ENCODE measurements around the gene ANKS1B. TPM values are rescaled to one million over a fixed set of nuclear protein-coding genes. Genes with fewer than 3 reads are reported as not detected.

ANKS1B gene
- total RNA-seq, 1 donor: 47.0 TPM

DNA sequence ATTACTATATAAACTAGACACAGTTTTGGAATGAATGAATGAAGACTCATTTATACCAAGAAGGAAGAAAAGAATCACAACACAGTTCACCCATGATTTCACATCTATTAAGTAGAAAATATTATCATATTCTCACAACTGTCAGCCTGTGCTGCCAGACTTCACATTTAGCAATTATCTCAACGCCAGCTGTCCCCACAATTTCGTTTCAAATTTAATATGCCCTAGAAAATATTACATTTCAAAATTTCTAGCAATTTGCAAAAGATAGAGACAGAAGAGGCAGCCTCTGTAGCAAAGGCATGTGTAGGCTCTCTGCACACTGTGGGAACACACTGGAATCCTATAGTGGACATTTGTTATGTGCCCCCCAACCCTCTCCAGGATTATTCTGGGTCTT lies 83.6 kb downstream of the ANKS1B start:
- TF ChIP-seq, protein P1, sequence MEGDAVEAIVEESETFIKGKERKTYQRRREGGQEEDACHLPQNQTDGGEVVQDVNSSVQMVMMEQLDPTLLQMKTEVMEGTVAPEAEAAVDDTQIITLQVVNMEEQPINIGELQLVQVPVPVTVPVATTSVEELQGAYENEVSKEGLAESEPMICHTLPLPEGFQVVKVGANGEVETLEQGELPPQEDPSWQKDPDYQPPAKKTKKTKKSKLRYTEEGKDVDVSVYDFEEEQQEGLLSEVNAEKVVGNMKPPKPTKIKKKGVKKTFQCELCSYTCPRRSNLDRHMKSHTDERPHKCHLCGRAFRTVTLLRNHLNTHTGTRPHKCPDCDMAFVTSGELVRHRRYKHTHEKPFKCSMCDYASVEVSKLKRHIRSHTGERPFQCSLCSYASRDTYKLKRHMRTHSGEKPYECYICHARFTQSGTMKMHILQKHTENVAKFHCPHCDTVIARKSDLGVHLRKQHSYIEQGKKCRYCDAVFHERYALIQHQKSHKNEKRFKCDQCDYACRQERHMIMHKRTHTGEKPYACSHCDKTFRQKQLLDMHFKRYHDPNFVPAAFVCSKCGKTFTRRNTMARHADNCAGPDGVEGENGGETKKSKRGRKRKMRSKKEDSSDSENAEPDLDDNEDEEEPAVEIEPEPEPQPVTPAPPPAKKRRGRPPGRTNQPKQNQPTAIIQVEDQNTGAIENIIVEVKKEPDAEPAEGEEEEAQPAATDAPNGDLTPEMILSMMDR (IDR thresholded peaks at IDR 0.05; ENCODE audit: insufficient read depth, low read length): no peak
- no peak for DNase-seq (ENCODE audit: low read depth)

DNA sequence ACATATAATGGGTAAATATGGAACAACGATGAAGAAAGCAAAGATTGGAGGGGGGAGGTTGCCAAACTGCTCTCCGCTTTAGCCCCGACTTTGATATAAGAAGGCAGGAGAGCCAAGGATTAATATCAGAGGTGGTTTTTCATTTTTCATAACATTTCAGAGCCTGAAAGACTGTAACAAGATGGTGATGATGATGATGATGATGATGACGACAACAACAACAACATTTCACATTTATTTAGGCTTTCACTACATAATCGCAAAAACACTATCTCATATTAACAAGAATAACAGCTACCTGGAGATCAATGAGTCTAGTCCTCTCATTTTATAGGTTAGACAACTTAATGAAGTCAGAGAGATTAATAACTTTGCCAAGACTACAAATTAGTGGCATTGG lies 86.1 kb downstream of the ANKS1B start:
- no peak for DNase-seq (ENCODE audit: low read depth)

More for the DNA sequence above, 83.6 kb downstream of the ANKS1B start:
- no peak overlapping the region for H3K4me3 ChIP-seq (ENCODE audit: low read depth, low read length)

DNA sequence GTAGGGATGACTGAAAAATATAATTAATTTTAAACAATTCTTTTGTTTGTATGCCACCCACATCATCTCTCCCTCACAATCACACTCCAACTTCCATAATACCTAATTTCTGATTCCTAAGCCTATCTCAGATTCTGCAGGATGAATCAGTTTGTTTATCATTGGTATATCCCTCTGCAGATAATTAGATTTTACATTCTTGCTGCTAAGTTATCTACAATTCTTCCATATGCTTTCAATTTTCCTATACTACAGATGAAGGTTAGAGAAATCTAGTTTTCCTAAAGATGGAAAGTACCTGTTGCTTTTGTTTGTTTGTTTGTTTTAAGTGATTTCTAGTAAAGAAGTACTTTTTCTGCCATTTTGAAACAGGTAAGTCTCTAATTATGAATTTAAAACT lies 105.3 kb downstream of the ANKS1B start:
- no peak for DNase-seq (ENCODE audit: low read depth)
- TF ChIP-seq, protein P1 (IDR thresholded peaks at IDR 0.05; ENCODE audit: insufficient read depth, low read length): no peak
- no peak overlapping the region for H3K4me3 ChIP-seq (ENCODE audit: low read depth, low read length)

More for the DNA sequence above, 86.1 kb downstream of the ANKS1B start:
- TF ChIP-seq, protein P1 (IDR thresholded peaks at IDR 0.05; ENCODE audit: insufficient read depth, low read length): no peak
- H3K4me3 ChIP-seq (ENCODE audit: low read depth, low read length): no peak overlapping the region

DNA sequence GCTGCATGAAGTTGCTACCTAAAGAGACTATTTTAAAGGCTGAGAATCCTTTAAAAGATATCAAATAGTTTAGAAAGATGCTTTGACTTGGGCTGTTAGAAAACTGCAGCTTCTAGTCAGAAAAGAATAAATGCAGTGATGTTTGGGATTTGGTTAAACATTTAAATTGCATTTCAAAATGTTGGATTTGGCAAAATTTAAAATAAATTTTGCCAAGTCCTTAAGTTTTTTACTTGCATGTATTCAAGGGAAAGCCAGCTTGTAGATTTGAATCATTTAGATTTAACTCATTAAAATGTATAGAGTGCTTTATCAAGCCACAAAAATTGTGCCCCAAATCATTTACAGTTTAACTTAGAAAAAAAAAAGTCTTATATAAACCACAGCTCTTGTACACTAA lies 109.7 kb downstream of the ANKS1B start:
- TF ChIP-seq, protein P1 (IDR thresholded peaks at IDR 0.05; ENCODE audit: insufficient read depth, low read length): no peak
- no peak for DNase-seq (ENCODE audit: low read depth)
- H3K4me3 ChIP-seq (ENCODE audit: low read depth, low read length): no peak overlapping the region

DNA sequence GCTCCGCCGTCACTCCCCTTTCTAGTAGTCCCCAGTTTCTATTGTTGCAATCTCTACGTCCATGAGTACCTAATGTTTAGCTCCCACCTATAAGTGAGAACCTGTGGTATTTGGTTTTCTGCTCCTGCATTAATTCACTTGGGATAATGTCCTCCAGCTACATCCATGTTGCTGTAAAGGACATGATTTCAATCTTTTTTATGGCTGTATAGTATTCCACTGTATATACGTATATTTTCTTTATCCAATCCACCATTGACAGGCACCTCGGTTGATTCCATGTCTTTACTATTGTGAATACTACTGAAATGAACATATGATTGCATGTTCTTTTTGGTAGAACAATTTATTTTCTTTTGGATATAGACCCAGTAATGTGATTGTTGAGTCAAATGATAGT lies 114.7 kb downstream of the ANKS1B start:
- TF ChIP-seq, protein P1 (IDR thresholded peaks at IDR 0.05; ENCODE audit: insufficient read depth, low read length): no peak
- no peak for DNase-seq (ENCODE audit: low read depth)
- H3K4me3 ChIP-seq (ENCODE audit: low read depth, low read length): no peak overlapping the region

DNA sequence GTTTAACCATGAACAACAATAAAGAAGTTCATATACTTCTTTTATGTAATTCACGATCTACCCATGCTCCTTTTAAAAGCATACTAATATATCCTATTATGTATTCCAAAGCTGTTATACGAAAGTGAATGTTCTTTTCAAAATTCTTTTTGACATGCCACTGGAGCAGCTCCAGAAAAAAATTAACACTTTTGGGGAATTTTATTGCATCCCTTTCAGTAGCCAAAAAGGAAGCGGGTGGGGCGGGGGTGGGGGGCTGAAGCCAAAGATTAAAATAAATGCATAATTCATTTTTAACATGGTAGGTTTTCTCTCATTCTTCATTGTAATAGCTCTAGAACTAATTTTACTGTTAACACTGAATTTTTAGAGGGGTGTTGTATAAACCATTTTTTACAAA lies 123.0 kb downstream of the ANKS1B start:
- no peak overlapping the region for H3K4me3 ChIP-seq (ENCODE audit: low read depth, low read length)
- TF ChIP-seq, protein P1 (IDR thresholded peaks at IDR 0.05; ENCODE audit: insufficient read depth, low read length): no peak
- no peak for DNase-seq (ENCODE audit: low read depth)

DNA sequence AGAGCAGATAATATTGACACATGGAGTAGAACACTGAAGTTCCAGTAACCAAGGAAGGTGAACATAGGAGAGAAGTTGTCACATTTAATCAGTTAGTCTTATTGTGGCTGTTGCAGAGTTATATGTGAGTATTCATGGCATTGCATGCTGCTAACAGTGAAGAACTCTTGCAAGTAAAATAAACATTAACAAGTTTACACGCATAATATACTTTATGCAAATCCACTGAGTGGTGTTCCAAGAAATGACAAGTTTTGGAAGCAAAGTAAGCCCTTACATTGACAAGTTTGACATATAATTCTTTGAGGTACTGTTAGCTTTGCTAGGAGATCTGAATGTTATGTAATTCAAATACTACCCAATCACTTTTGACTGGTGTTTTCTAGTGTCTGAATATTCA lies 125.6 kb downstream of the ANKS1B start:
- no peak for DNase-seq (ENCODE audit: low read depth)
- TF ChIP-seq, protein P1 (IDR thresholded peaks at IDR 0.05; ENCODE audit: insufficient read depth, low read length): no peak
- no peak overlapping the region for H3K4me3 ChIP-seq (ENCODE audit: low read depth, low read length)

Measured in fibroblast of the aortic adventitia (primary cell).